Caco-2 (cell line): ENCODE results near the gene DENND1B. TPM values are rescaled to one million over a fixed set of nuclear protein-coding genes. Genes with fewer than 3 reads are reported as not detected.

Experiments used
- BruUV-seq: library from RNA; stranded (reverse); fragments of 400-500 nt; replicated peaks from 2 replicates; lab custom pipeline; 2021; lab: Mats Ljungman, UMichigan
- CTCF ChIA-PET: fragments of 300-600 bp; sonication (Branson Sonifier 250); formaldehyde crosslinking; loops from one replicate; lab custom pipeline; 2022; ENCODE audit warnings: antibody characterized with exemption; lab: Charles Lee
- POLR2A ChIA-PET: fragments of 300-600 bp; sonication (Branson Sonifier 250); formaldehyde crosslinking; loops from one replicate; lab custom pipeline; 2022; ENCODE audit warnings: antibody characterized with exemption; lab: Charles Lee
- DNase-seq, 2 experiments: peaks; one replicate each; pipeline versions ENCODE4 v3.0.0 to v3.0.0-alpha.2; 2020 to 2022
- H3K27me3 ChIP-seq: replicated peaks from 2 replicates; pipeline ENCODE4 v1.6.0; 2011; ENCODE audit warnings: low read length; ENCODE audit not compliant: control insufficient read depth, insufficient read depth
- H3K36me3 ChIP-seq: 2 replicates; pipeline ENCODE4 v1.5.1; 2011; ENCODE audit warnings: low read length; ENCODE audit not compliant: control insufficient read depth, insufficient read depth
- H3K4me1 ChIP-seq: fragments of 250-450 bp; sonication (Bioruptor Pico); 2 replicates; pipeline ENCODE4 v1.5.1; 2020; ENCODE audit warnings: mild to moderate bottlenecking
- H3K4me3 ChIP-seq: 2 replicates; pipeline ENCODE4 v1.5.1; 2011; ENCODE audit warnings: low read depth, mild to moderate bottlenecking, control low read depth, low read length
- H3K9me3 ChIP-seq: fragments of 250-450 bp; sonication (Bioruptor Pico); 2 replicates; pipeline ENCODE4 v1.5.1; 2020; ENCODE audit warnings: mild to moderate bottlenecking, moderate library complexity
- H3K27ac Mint-ChIP-seq: one replicate; pipeline ENCODE4 v1.8.0; 2022; ENCODE audit warnings: mixed read lengths; ENCODE audit not compliant: unreplicated experiment
- H3K27me3 Mint-ChIP-seq: one replicate; pipeline ENCODE4 v1.8.0; 2022; ENCODE audit warnings: mixed read lengths; ENCODE audit not compliant: insufficient read depth, unreplicated experiment
- H3K36me3 Mint-ChIP-seq: one replicate; pipeline ENCODE4 v1.8.0; 2022; ENCODE audit warnings: mild to moderate bottlenecking, mixed read lengths; ENCODE audit not compliant: insufficient read depth, unreplicated experiment
- H3K4me1 Mint-ChIP-seq: one replicate; pipeline ENCODE4 v1.8.0; 2022; ENCODE audit warnings: low read depth, mixed read lengths; ENCODE audit not compliant: unreplicated experiment
- H3K4me3 Mint-ChIP-seq: one replicate; pipeline ENCODE4 v1.8.0; 2022; ENCODE audit warnings: mild to moderate bottlenecking, moderate library complexity, mixed read lengths; ENCODE audit not compliant: unreplicated experiment
- H3K9me3 Mint-ChIP-seq: one replicate; pipeline ENCODE4 v1.8.0; 2022; ENCODE audit warnings: mixed read lengths; ENCODE audit not compliant: unreplicated experiment
- CTCF ChIP-seq, 2 experiments: fragments of 200-600 bp in 1 of 2; IDR thresholded peaks; 1 replicate in 1 of 2; 2 replicates in 1 of 2; pipeline versions ENCODE4 v1.5.1 to v1.8.0; 2011 to 2022; ENCODE audit warnings: antibody characterized with exemption in 1 of 2, control low read depth in 1 of 2, inconsistent platforms in 1 of 2, low read depth in 1 of 2, low read length in 1 of 2, mild to moderate bottlenecking in 1 of 2, moderate library complexity in 1 of 2; ENCODE audit not compliant: insufficient read depth in 1 of 2, severe bottlenecking in 1 of 2, unreplicated experiment in 1 of 2
- intact Hi-C: fragments of 100-400 bp; cut with micrococcal nuclease; formaldehyde crosslinking; loops from one replicate; pipeline ENCODE4 v1.10.0; 2022; ENCODE audit not compliant: unreplicated experiment
- total RNA-seq: library from RNA; stranded (reverse); gene quantifications from 2 replicates; pipeline ENCODE4 v1.2.3, GENCODE V29; 2022

DENND1B gene
- total RNA-seq, 1 experiment from 2014 or later: 9.6 TPM

- no TSS peak for BruUV-seq
- H3K4me1 Mint-ChIP-seq: no peaks in the 10 kb centered on the region
- H3K36me3 ChIP-seq: no peaks in the 10 kb centered on the region
- TF ChIP-seq CTCF (IDR thresholded peaks at IDR 0.05; ENCODE audit: insufficient read depth in 1 of 2, low read depth in 1 of 2, low read length in 1 of 2, severe bottlenecking in 1 of 2, unreplicated experiment in 1 of 2): no peak
- DNase-seq: no peak
- CTCF ChIA-PET: no interaction called here
- H3K27me3 Mint-ChIP-seq: no peaks in the 10 kb centered on the region
- H3K27me3 ChIP-seq: no peaks in the 10 kb centered on the region
- intact Hi-C loops: no loop called here
- H3K4me3 Mint-ChIP-seq: no peak overlapping the region
- no peaks in the 10 kb centered on the region for H3K36me3 Mint-ChIP-seq
- no peak overlapping the region for H3K27ac Mint-ChIP-seq
- H3K4me3 ChIP-seq: no peak overlapping the region
- peaks cover 10% of the 10 kb centered on the region for H3K9me3 Mint-ChIP-seq
- POLR2A ChIA-PET: no interaction called here
- no peaks in the 10 kb centered on the region for H3K4me1 ChIP-seq
- no peaks in the 10 kb centered on the region for H3K9me3 ChIP-seq
These were observed 87.0 kb downstream of the DENND1B start for GRCh38 chr1:197688233-197688632.

GRCh38 chr1:197686702-197687355 is 88.5 kb downstream of the DENND1B start:
- peaks cover 10% of the 10 kb centered on the region for H3K9me3 Mint-ChIP-seq
- H3K4me1 Mint-ChIP-seq: no peaks in the 10 kb centered on the region
- H3K36me3 Mint-ChIP-seq: no peaks in the 10 kb centered on the region
- no peak for DNase-seq
- no peak overlapping the region for H3K4me3 ChIP-seq
- H3K27ac Mint-ChIP-seq: no peak overlapping the region
- no TSS peak for BruUV-seq
- intact Hi-C loops: no loop called here
- no peaks in the 10 kb centered on the region for H3K27me3 Mint-ChIP-seq
- POLR2A ChIA-PET: no interaction called here
- no peak for TF ChIP-seq CTCF (IDR thresholded peaks at IDR 0.05; ENCODE audit: insufficient read depth in 1 of 2, low read depth in 1 of 2, low read length in 1 of 2, severe bottlenecking in 1 of 2, unreplicated experiment in 1 of 2)
- no peaks in the 10 kb centered on the region for H3K36me3 ChIP-seq
- H3K4me1 ChIP-seq: no peaks in the 10 kb centered on the region
- no peaks in the 10 kb centered on the region for H3K27me3 ChIP-seq
- no peaks in the 10 kb centered on the region for H3K9me3 ChIP-seq
- CTCF ChIA-PET: no interaction called here
- H3K4me3 Mint-ChIP-seq: no peak overlapping the region

- Histone ChIP-seq H3K36me3 (no peaks in the 10 kb centered on the region), H3K9me3 (no peaks in the 10 kb centered on the region), H3K4me3 (no peak overlapping the region), H3K27me3 (no peaks in the 10 kb centered on the region), H3K4me1 (no peaks in the 10 kb centered on the region)
- Mint-ChIP-seq H3K9me3 (peaks cover 10% of the 10 kb centered on the region), H3K36me3 (no peaks in the 10 kb centered on the region), H3K4me3 (no peak overlapping the region), H3K27ac (no peak overlapping the region), H3K4me1 (no peaks in the 10 kb centered on the region), H3K27me3 (no peaks in the 10 kb centered on the region)
- DNase-seq: no peak
- no TSS peak for BruUV-seq
- ChIA-PET POLR2A (no interaction called here), CTCF (no interaction called here)
- intact Hi-C loops: no loop called here
- TF ChIP-seq CTCF (IDR thresholded peaks at IDR 0.05; ENCODE audit: insufficient read depth in 1 of 2, low read depth in 1 of 2, low read length in 1 of 2, severe bottlenecking in 1 of 2, unreplicated experiment in 1 of 2): no peak
These were observed 89.0 kb downstream of the DENND1B start for GRCh38 chr1:197686231-197686630.
